ENCODE data around the gene H1-8.

- TF ChIP-seq CTCF (IDR thresholded peaks at IDR 0.05) (no peak), EP300 (IDR thresholded peaks at IDR 0.05) (no peak)
Observed at GRCh38 chr3:129559565-129560079, 16.6 kb downstream of the H1-8 start.
